Limb (tissue), 2 donors: ENCODE results near the gene ITCH.
A peak's percentile ranks its signal among the peaks of the same experiment; 100 is the strongest.

Experiments used
- DNase-seq, 2 donors: peaks; one replicate each; pipeline ENCODE4 v3.0.0-alpha.2; 2016; ENCODE audit errors: extremely low spot score in 2 of 2

ITCH gene

DNA sequence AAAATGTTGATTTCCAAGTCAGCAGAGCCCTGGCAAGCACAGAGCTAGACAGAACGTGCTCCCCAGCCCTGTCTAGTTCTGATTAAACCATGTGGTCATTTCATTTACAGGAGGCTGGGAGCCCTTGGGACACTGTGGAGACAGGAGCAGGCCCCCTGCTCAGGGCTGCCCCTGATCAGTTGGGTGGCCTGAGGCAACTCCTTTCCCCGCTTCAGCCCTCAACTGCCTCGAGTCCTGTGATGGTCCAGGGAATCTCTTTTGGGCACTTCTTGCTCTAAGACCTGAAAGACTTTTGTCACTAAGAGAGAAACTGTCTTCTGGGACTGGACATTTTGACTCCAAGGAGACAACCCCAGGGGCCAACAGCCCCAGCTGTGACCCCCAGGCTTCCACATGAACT is 166.7 kb downstream of the ITCH start:
- DNase-seq, result no peak

GRCh38 chr20:34530342-34530741 is 167.3 kb downstream of the ITCH start:
- no peak for DNase-seq

GRCh38 chr20:34531608-34532265 is 168.7 kb downstream of the ITCH start:
- DNase-seq, result no peak

GRCh38 chr20:34532320-34532719 is 169.2 kb downstream of the ITCH start:
- DNase-seq, result no peak

- no peak for DNase-seq
Observed at GRCh38 chr20:34532756-34533155, 169.7 kb downstream of the ITCH start.

- no peak for DNase-seq
Observed at GRCh38 chr20:34534391-34535165, 171.5 kb downstream of the ITCH start.

- DNase-seq, result no peak
Observed at GRCh38 chr20:34535301-34535840, 172.3 kb downstream of the ITCH start.

DNA sequence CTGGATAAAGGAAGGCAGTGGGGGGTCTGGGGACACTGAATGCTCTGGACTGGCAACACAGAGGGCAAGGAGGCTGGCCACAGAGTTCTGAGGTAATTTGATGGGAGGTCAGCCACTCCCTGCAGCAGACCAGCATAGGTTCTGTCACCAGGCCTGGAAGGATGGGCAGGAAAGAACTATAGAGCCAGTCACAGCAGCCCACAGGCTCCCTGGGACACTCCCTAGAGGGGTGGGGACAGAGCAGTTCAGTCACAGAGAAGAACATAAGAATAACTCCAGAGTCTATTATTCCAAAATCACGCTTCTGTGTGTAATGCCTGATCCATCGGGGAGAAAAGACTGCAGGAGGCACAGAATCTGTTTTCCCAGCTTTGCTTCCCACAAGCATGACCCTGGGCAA is 172.8 kb downstream of the ITCH start:
- DNase-seq, result no peak

GRCh38 chr20:34536798-34537394 is 173.8 kb downstream of the ITCH start:
- no peak for DNase-seq

DNA sequence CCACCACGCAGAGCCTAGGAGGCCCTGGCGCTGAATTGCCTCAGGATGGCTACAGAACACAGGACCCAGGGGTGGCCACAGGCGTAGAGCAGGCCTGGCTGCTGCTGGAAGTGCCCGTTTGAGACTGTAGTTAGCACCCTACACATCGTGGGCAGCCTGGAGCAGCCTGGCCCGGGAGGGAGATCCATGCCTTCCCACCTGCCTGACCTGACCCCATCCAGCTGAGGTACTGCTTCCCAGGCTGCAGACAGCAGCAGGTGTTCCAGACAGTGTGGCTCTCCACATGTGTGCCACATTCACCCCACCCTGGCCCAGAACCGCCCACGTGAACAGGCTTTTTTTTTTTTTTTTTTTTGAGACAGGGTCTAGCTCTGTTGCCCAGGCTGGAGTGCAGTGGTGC is 174.6 kb downstream of the ITCH start:
- no peak for DNase-seq

GRCh38 chr20:34538671-34539123 is 175.6 kb downstream of the ITCH start:
- DNase-seq, result no peak

GRCh38 chr20:34539756-34540155 is 176.7 kb downstream of the ITCH start:
- DNase-seq, result no peak

GRCh38 chr20:34540596-34541263 is 177.7 kb downstream of the ITCH start:
- DNase-seq, result no peak

- DNase-seq, result no peak
Observed at GRCh38 chr20:34541264-34541901, 178.3 kb downstream of the ITCH start.

- no peak for DNase-seq
Observed at GRCh38 chr20:34541917-34542316, 178.8 kb downstream of the ITCH start.

GRCh38 chr20:34542439-34542838 is 179.4 kb downstream of the ITCH start:
- no peak for DNase-seq

GRCh38 chr20:34543463-34544056 is 180.5 kb downstream of the ITCH start:
- DNase-seq, result no peak

GRCh38 chr20:34544109-34544796 is 181.2 kb downstream of the ITCH start:
- peak in 1 of 2 donors; percentile 48 for DNase-seq

GRCh38 chr20:34546751-34547181 is 183.7 kb downstream of the ITCH start:
- DNase-seq, result no peak
